GM19351 (cell line): ENCODE measurements around the gene ACSF2.
"Not testable (repeated sequence)": the region's sequence is repeated elsewhere in the genome, so short reads cannot be mapped to it uniquely, and the experiment has no call there.

Experiments
- ATAC-seq: cut with Tn5 transposase; IDR thresholded peaks from one replicate; pipeline ENCODE4 v1.9.1; 2021; ENCODE audit warnings: mild to moderate bottlenecking, moderate library complexity; ENCODE audit not compliant: unreplicated experiment

Gene ACSF2

DNA sequence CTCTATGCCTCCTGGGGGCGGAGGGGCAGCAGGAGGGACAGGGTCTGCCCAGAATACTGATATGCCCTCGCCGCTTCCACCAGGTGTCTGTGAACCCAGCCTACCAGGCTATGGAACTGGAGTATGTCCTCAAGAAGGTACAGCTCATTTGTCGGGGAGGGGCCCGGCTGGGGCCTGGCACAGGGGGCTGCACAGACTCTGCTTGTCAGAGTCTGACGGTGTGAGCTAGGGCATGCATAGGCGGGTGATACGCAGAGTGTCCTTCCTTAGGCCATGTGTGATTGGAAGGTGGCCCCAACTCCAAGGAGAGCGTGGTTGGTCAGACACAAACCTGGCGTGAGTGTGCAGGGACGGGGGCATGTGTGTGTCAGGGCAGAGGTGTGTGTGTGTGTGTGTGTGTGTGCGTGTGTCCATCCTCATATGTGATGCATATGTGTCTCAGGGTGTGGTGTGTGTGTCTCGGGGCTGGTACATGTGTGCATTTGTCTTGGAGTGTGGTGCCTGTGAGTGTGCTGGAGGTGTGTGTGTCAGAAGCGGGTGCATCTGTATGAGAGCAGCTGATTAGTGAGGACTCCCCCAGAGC, 35.6 kb downstream of the ACSF2 start:
- no peak for ATAC-seq

GRCh38 chr17:50462446-50462845, 36.4 kb downstream of the ACSF2 start:
- no peak for ATAC-seq

- no peak for ATAC-seq
Measured at GRCh38 chr17:50464121-50464520, 38.1 kb downstream of the ACSF2 start.

GRCh38 chr17:50464736-50465135, 38.7 kb downstream of the ACSF2 start:
- ATAC-seq = no peak

GRCh38 chr17:50465171-50465570, 39.2 kb downstream of the ACSF2 start:
- no peak for ATAC-seq

- no peak for ATAC-seq
Measured at GRCh38 chr17:50465635-50466034, 39.6 kb downstream of the ACSF2 start.

- ATAC-seq = no peak
Measured at GRCh38 chr17:50466371-50467113, 40.5 kb downstream of the ACSF2 start.

- no peak for ATAC-seq
Measured at GRCh38 chr17:50467114-50467854, 41.3 kb downstream of the ACSF2 start.

GRCh38 chr17:50467855-50468303, 41.9 kb downstream of the ACSF2 start:
- no peak for ATAC-seq

GRCh38 chr17:50468304-50469207, 42.5 kb downstream of the ACSF2 start, which contains the start of gene CHAD:
Gene CHAD (minus strand): TSS chr17:50468880. CDS start chr17:50468813, 67 bp downstream.
- no peak for ATAC-seq

GRCh38 chr17:50469208-50469605, 43.2 kb downstream of the ACSF2 start:
- no peak for ATAC-seq

- ATAC-seq = no peak
Measured at GRCh38 chr17:50469671-50470305, 43.8 kb downstream of the ACSF2 start.

GRCh38 chr17:50470426-50470825, 44.4 kb downstream of the ACSF2 start:
- ATAC-seq = no peak

DNA sequence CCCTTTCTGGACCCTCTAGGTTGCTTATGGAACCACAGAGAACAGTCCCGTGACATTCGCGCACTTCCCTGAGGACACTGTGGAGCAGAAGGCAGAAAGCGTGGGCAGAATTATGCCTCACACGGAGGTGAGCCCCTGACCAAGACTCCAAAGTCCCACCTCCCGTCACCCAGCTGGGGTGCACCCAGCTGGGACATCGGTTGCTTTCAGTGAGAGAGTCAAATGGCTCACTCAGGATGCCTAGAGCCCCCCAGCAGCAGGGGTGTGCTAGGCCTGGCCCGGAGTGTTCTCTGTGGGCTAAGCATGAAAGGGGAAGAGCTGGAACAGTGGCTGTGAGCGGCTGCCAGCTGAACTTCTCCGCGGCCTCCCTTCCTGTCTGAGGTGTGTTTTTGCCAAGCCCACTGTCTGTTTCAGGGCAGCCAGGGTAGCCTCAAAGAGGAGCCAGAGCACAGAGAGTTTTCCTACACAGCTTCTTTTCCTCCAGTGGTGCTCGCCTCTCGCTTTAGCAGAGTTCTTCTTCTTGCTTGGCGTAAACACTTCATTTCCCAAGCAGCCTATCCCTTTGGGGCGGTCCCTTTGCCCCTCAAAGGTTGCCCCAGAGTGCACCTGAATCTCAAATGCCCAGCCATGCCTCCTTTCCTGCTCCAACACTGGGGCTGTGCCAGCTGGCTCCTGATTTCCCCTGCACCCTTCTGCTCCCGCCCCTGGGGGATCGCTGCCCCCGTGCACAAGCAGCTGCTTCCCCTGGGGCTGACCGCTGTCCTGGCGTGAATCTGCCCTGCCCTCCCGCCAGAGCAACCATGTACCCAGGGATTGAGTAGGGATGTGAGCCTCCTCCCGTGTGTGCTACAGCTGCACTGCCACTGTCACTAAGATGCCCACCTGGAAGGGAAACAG, 45.2 kb downstream of the ACSF2 start:
- ATAC-seq = no peak

DNA sequence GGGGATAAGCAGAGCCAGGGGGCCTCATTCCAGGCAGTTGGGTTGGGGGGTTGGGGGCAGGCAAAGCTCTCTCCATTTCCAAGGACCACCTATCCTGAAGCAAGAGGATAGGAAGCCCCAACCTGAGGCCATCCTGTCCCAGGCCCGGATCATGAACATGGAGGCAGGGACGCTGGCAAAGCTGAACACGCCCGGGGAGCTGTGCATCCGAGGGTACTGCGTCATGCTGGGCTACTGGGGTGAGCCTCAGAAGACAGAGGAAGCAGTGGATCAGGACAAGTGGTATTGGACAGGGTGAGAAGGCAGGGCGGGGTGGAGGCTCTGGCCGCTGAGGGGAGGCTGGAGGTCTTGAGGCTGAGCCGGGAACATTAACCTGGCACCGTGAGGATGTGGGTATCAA, 46.3 kb downstream of the ACSF2 start:
- no peak for ATAC-seq

GRCh38 chr17:50472761-50473161, 46.7 kb downstream of the ACSF2 start:
- ATAC-seq = not testable (repeated sequence)

GRCh38 chr17:50473901-50474300, 47.9 kb downstream of the ACSF2 start:
- no peak for ATAC-seq

GRCh38 chr17:50474523-50474922, 48.5 kb downstream of the ACSF2 start:
- no peak for ATAC-seq

GRCh38 chr17:50475362-50475761, 49.3 kb downstream of the ACSF2 start:
- no peak for ATAC-seq
